ENCODE measurements around the gene RPF1.

DNA sequence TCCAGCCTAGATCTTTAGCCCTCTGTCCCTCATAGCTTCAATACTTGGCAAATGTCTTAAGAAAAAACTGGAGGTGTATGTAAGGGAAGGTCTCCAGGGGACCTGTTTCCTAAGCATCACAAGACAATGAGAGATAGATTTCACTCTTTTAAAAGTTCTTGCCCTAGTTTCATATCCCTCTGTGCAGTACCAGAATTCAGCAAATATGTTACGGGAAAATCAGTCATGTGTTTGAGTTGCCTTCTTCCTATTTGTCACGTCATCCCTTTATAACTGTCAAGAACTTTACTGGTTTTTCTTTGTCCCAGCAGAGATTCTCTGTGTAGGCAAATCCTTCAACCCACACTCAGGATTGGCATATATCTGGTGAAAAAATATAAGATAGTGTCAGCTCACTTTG, 48.5 kb upstream of the RPF1 start:
- TF ChIP-seq POLR2AphosphoS5 (IDR thresholded peaks at IDR 0.05) (no peak), RAD21 (conservative IDR thresholded peaks at IDR 0.05) (no peak)

Measured in neural cell (in vitro differentiated cells).